Activated CD4-positive, alpha-beta T cell treated with anti-CD3 and anti-CD28 coated beads, Interleukin-10, Interleukin-2, amounts not matched to agents 100 ng/mL and 50 ng/mL, durations not matched to agents 16 hours and 8 hours (primary cell): Measurements from ENCODE around the gene SLC22A1.
"Not testable (repeated sequence)": the region's sequence is repeated elsewhere in the genome, so short reads cannot be mapped to it uniquely, and the experiment has no call there.

Source experiments
- DNase-seq: peaks from one replicate; pipeline ENCODE4 v3.0.0-alpha.2; 2020

Gene SLC22A1

DNA sequence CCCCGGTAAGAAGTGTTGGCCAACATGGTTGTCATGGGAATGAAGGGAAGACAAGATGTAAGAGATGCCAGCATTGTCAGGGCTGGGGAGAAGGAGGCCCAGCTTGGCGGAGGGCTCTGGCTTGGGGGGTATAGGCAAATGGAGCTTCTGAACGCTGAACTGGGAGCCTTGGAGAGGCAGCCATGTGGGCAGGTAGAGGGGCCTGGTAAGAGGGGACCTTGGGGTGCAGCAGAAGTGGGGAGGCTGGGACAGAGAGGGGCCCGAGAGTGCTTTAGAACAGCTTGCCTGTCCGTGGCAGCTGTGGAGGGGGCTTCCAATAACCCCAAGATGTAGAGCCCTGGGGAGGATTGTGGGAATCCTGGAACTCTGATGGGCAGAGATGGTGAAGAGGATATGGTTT, 3.0 kb downstream of the SLC22A1 start:
- no peak for DNase-seq

- not testable (repeated sequence) for DNase-seq
These were observed 3.5 kb downstream of the SLC22A1 start for GRCh38 chr6:160125105-160125504.

- DNase-seq, result no peak
These were observed 5.9 kb downstream of the SLC22A1 start for GRCh38 chr6:160127270-160128124.

GRCh38 chr6:160128125-160128683, 6.6 kb downstream of the SLC22A1 start:
- no peak for DNase-seq

DNA sequence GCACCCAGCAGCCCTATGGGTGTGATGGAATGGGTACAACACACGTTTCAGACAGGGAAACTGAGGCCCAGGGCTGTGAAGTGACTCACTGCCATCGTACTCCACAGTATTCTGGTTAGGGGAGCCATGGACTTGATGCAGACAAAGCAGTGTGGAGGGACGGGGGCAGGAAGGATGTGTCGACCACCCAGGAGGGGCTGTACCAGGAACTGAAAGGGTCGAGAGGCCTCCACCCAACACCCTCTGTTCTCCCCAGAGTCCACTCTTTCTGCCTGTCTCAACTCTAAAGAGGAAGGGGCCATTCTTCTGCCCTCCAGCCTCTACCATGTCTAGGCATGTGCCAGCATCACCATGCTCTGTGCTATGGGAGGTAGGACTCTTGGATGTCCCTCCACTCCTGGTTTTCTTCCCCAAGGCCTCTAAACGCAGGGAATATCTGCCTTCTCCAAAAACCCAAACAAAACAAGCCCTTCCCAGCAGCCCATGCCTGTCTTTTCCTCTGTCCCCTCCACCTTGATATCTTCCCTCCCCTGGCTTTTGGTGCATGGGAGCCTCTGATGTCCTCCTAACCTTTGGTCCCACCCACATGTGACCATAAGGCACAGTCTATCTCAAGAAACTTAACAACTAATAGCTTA, 7.4 kb downstream of the SLC22A1 start:
- DNase-seq, result no peak

- no peak for DNase-seq
These were observed 8.4 kb downstream of the SLC22A1 start for GRCh38 chr6:160129881-160130615.

GRCh38 chr6:160130729-160131484, 9.3 kb downstream of the SLC22A1 start:
- DNase-seq, result no peak

GRCh38 chr6:160131636-160132296, 10.2 kb downstream of the SLC22A1 start:
- no peak for DNase-seq

GRCh38 chr6:160132297-160132637, 10.7 kb downstream of the SLC22A1 start:
- DNase-seq, result no peak

DNA sequence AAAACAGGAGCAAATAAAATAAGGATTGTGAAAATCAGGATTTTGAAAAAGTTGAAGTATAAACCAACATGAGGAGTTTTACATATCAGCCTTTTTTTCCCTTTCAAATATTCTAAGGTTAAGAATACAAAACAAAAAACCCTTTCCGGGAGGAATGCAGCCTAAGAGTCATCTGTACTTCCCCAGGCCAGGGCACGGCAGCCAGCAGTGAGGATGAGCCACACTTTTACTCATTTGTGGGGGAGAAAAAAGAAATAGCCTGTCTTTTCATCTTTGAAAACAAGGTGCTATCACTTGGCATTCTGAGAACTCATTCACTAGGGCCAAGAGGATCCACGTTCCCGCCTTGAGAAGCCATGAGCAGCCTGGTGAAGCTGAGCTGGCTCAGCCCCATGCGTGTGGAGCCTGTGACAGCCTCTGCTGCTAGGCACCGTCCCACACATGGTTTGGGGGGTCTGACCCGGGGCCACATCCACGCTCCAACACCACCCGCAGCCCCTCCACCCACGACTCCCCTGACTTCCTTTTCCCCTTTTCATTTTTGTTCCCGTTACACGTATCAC, 11.2 kb downstream of the SLC22A1 start:
- DNase-seq, result no peak

- no peak for DNase-seq
These were observed 12.1 kb downstream of the SLC22A1 start for GRCh38 chr6:160133441-160134336.

DNA sequence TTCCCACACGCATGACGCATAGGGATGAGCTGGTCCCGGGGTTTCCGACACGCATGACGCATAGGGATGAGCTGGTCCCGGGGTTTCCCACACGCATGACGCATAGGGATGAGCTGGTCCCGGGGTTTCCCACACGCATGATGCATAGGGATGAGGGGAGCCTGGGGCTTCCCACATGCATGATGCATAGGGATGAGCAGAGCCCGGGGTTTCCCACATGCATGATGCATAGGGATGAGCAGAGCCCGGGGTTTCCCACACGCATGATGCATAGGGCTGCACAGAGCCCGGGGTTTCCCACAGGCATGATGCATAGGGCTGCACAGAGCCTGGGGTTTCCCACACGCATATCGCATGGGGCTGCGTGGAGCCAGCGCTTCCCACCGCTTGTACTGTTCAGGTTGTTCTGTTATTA, 12.7 kb downstream of the SLC22A1 start:
- peak; percentile 9 for DNase-seq

GRCh38 chr6:160134779-160135547, 13.3 kb downstream of the SLC22A1 start:
- DNase-seq, result no peak

DNA sequence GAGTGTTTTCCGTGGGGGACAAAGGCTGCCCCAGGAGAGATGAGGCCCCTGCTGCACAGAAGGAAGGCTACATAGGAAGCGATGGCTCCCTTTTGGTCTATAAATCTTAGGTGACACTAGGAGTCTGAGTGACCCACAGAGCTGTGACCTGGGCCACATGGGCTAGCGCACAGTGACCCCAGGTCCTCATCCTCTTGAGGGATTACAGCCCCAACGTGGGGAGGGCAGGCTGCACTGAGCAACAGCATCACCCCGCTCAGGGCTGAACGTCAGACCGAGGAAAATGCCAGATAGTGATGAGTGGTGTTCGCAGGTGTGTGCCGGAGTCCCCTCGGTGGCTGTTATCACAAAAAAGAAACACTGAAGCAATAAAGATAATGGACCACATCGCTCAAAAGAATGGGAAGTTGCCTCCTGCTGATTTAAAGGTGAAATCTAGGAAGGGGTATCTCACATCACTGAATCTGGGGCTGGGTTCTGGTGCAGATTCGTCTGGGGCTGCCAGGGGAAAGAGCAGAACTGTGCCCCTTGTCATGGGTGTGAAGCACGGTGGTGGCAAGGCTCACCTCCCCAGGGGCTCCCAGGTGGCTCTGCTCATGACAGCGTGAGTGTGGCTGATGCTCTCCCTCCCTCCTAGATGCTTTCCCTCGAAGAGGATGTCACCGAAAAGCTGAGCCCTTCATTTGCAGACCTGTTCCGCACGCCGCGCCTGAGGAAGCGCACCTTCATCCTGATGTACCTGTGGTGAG, 14.5 kb downstream of the SLC22A1 start:
- DNase-seq, result no peak

DNA sequence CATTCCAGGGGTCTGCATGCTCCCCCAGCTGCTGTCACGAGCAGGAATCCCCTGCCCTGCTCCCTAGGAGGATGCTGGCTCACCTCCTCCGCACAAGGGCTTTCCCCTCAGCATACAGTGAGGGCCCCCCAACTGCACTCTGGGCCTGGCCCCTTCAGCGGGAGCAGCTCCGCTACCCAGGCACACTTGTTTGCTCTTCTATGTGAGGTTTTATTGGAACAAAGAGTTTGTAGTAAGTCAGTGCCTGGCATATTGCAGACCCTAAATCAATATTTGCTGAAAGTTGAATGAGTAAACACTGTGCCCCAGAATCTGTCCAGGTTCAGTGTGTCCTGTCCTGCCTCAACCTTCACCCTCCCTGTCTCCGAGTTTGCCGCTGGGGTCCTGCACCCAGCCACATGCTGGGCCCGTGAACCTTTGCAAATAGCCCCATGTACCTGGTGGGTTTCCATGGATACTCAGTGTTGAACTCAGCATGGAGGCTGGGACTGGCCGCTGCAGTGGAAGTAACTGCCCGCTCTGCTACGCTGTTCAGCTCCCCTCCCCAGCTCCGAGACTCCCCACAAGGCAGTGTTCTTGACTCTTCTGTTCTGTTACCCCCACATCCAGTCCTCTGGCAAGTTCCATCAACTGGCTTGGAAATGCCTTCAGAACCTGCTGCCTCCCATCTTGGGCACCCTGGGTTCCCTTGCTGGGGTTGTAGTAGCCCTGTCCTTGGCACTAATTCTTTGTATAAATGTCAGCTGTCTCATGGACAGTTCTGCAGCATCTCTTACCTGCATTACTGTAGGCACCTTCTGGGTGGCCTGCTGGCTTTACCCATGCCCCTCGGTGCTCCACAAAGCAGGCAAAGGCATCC, 15.7 kb downstream of the SLC22A1 start:
- DNase-seq, result no peak

- DNase-seq, result peak; percentile 78
These were observed 16.6 kb downstream of the SLC22A1 start for GRCh38 chr6:160137989-160138835.

GRCh38 chr6:160138839-160139419, 17.3 kb downstream of the SLC22A1 start:
- DNase-seq, result no peak
